ENCODE results near the gene PRKACA.
"Not testable (repeated sequence)": the region's sequence is repeated elsewhere in the genome, so short reads cannot be mapped to it uniquely, and the experiment has no call there.

Gene PRKACA

DNA sequence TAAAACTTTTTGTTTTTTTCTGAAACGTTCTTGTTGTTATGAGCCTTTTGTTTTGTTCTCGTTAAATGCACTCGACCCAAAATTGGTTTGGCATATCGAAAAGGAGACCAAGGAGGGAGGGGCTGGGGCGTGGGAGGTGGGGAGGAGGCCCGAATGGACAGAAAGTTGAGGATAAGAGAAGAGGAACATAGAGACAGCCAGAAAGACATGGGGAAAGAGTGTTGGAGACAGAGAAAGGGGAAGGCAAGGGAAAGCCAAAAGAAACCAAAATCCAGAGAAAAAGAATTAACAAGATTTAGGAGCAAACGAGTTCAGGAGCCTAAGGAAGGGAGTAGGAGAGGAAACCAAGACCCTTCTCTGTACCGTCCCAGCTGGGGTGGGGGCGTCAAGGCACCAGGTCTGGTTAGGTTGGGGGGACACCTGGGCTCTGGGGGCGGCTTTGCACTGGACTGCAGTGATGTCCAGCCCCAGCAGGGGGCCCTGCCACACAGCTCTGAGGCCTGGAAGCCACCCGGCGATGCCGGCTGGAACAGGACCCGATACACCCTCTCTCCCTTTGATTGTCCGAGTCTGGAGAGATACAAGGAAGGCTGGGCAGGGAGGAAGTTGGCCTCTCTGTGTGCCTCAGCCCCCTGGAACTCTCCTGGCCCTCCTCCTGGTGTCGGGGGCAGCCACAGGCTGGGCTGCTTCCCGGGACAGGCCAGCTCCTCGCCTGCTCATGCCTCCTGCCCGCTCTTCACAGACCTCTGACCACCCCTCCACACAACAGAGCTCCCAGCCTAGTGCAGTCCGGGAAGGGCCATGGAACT is 30.4 kb upstream of the PRKACA start:
- peak; percentile 45 for DNase-seq (ENCODE audit: low read depth)

DNA sequence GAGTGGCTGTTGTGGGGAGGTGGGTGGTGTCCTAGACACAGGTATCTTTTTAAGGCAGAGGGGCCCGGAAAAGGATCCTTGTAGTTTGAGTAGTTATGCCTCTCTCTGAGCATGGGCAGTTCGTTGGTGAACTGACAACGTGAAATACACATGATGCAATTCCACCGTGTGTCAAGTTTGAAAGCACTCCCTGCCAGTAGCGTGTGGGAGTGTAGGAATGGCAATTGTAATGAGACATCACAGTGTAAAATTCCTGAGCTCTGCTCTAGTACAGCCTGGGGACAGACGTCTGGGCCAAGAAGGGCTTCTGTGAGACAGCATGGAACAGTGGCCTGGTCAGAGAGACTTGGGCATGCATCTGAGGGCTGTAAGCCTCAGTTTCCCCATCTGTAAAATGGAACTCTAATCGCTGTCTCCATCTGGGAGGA is 29.2 kb upstream of the PRKACA start:
- peak; percentile 91 for DNase-seq (ENCODE audit: low read depth)

DNA sequence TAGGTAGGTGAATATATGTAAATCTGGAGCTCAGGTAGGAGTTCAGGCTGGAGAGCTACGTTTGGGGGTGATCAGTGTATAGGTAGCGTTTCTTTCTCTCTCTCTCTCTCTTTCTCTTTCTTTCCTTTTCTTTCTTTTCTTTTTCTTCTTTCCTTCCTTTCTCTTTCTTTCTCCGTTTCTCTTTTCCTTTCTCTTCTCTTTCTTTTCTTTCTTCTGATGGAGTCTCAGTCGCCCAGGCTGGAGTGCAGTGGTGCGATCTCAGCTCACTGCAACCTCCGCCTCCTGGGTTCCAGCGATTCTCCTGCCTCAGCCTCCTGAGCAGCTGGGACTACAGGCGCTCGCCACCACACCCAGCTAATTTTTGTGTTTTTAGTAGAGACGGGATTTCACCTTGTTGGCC is 28.6 kb upstream of the PRKACA start:
- DNase-seq (ENCODE audit: low read depth), result not testable (repeated sequence)

DNA sequence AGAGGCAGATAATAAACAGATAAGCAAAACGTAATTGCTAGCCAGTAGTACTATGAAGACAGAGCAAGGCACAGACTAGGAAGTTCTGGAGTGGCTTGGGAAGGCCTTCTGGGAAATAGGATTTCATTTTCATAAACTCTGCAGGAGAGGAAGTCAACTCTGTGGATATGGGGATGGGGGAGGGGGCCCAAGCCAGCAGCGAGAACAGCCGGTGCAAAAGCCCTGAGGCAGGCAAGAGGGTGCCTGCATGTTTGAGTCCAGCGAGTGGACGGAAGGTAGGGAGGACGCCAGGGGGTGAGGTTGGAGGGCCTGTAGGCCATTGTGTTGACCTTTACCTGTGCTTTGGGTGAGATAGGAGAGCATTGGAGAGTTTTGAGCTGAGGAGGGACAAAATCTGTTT is 27.8 kb upstream of the PRKACA start:
- no peak for DNase-seq (ENCODE audit: low read depth)

DNA sequence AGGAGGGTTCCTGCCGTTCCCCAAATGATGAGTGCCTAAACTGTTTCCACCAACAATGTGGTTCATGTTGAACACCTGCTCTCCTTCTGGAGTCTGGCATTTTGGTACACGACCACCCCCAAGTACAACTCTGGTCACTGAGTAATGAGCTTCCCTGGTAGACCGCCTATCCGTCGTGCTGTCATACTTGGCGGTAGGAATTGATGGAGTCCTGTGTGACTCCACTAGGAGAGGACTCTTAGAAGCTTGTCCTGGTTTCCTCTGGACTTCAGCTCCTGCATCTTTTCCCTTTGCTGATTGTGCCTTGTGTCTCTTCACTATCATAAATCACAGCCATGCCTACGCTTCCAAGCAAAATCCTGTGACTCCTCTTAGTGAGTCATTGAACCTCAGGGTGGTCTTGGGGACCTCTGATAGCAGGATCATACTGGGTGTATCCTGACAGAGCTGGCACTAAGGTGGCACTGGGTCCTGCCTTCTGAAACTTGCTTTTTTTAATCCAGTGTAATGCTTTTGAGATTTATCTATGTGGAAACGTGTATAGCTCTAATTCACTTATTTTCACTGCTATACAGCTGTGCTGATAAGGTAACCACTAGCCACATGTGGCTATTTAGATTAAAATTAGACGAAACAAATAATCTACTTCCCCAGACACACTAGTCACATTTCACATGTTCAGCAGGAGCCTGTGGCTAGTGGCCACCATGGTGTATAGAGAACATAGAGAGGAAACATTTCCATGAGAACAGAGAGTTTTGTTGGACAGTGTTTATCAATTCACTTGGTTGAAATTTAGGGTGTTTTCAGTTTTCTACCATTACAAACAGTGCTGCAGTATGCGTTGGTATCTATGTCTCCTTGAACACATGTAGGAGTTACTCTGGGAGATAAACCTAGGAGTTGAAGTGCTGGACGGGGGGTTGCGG is 25.0 kb upstream of the PRKACA start:
- DNase-seq (ENCODE audit: low read depth), result peak; percentile 29

DNA sequence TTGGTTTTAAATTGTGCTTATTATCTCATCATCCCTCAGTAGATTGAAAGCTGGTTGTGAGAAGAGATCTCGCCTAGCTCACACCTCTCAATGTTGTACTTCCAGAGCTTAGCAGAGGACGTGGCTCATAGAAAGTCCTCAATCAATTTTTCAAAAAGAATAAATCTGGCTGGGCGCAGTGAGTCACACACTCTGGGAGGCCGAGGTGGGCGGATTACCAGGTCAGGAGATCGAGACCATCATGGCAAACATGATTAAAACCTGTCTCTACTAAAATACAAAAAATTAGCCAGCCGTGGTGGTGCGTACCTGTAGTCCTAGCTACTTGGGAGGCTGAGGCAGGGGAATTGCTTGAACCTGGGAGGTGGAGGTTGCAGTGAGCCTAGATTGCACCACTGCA is 23.5 kb upstream of the PRKACA start:
- no peak for DNase-seq (ENCODE audit: low read depth)

DNA sequence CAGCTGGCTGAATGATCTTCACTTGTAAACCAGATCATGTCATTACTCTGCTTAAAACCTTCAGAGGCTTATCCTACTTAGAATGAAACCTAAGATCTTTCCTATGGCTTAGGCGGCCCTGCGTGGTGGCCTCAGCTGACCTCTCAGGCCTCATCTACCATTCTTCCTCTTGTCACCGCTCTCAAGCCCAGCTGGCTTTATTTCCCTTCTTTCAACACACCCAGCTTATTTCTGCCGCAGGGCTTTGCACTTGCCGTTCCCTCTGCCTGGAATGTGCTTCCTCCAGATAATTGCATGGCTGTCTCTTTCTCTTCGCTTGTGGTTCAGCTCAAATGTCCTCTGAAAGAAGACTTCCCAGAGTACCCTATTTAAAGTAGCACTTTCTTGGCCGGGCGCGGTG is 22.4 kb upstream of the PRKACA start:
- peak; percentile 26 for DNase-seq (ENCODE audit: low read depth)

DNA sequence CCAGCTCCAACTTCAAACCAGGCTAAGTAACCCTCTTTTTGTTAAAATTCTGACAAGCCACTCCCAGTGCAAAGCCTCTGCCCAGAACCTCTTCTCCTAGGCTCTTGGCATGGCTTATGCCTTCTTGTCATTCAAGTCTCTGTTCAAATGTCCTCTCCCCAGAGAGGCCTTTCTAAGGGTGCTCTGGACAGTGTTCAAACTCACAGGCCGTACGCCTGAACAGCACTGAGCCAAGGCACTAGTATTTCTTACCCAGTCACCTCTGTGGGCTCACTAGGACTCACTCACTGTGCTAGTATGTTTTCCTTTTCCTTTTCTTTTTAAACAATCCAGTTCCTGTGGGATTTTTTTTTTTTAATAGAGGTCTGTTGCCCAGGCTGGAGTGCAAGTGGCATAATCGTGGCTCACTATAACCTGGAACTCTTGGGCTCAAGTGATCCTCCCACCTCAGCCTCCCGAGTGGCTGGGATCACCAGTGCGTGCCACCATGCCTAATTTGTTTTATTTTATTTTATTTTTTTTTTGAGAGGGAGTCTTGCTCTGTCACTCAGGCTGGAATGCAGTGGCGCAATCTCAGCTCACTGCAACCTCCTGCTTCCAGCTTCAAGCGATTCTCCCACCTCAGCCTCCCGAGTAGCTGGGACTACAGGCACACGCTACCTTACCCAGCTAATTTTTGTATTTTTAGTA is 21.2 kb upstream of the PRKACA start:
- peak; percentile 53 for DNase-seq (ENCODE audit: low read depth)

DNA sequence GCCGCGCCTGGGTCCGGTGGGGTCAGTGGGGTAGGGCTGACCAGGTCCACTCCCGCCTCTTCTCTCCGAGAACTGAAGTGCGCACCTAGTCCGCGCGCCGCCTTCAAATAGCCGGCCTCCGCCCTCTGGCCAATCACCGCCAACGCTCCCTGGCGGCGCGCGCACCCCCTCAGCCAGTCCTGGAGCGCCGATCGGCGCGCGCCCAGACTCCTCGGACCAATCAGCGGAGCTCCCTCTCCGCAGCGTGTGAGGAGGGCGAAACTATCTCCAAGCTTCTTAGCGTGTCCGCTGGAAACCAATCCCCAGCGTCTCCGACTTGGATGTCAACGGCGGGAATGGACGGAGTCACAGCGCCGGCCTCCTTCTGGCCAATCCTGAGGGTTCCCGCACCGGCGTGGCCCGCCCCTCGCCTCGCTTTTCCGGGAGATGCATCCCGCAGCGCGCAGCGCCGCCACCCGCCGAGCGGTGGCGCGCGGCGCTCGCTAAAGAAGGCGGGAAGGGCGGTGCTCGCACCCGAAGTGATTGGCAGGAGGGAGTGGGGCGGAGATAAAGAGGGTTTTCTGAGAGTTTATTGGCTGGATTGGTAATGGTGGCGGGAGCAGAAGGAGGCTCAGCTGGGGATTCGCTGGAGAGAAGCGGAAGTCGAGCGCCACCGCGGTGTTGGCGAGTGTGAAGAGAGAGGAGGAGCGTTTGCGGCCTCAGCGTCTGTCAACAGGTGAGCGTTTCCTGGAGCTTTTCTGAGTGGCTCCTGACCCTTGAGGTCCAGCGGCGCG is 19.1 kb upstream of the PRKACA start, which contains the start of gene ASF1B:
ASF1B (minus strand) TSS at position 81 of the 773 bp plus-strand sequence. CDS start 133 bp downstream, outside the sequence.
- peak; percentile 100 for DNase-seq (ENCODE audit: low read depth)

DNA sequence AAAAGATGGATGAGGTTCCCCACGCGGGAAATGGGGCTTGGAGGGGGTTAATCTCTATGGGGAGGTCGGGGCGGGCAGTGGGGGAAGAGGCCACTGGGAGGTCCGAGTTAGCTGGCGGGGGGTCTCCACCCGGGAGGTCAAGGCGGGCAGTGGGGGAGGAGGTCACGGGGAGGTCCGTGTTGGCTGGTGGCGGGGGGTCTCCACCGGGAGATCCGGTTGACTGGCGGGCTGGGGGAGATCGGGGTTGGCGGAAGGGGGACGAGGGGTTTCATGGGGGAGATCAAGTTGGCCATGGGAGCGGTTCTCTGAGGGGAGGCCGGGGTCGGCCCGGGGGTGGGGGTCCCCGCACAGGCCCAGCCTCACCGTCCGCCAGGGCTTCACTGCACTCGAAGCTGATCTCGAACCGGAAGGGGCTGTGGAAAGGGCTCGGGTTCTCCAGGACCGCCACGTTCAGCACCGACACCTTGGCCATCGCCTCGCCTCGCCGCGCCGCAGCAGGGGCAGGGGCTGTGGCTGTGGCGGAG is 18.5 kb upstream of the PRKACA start:
- DNase-seq (ENCODE audit: low read depth), result no peak

DNA sequence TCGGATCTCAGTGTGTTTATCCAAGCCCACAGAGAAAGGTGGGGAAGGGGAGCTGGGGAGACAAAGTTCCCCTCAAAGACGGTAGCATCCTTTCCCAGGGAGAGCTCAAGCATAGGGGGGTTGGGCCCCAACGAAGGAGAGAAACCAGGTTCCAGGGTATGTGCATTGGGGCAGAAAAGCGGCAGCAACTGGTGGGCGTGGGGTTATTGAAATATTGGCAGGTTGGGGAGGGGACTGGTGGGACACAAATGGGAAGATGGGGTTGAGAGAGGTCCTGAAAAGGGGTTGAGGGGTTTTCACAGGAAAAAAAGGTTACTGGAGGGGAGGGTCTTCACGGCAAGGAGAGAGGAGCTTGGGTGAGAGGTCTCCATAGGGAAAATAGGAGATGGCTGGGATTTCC is 17.8 kb upstream of the PRKACA start:
- no peak for DNase-seq (ENCODE audit: low read depth)

DNA sequence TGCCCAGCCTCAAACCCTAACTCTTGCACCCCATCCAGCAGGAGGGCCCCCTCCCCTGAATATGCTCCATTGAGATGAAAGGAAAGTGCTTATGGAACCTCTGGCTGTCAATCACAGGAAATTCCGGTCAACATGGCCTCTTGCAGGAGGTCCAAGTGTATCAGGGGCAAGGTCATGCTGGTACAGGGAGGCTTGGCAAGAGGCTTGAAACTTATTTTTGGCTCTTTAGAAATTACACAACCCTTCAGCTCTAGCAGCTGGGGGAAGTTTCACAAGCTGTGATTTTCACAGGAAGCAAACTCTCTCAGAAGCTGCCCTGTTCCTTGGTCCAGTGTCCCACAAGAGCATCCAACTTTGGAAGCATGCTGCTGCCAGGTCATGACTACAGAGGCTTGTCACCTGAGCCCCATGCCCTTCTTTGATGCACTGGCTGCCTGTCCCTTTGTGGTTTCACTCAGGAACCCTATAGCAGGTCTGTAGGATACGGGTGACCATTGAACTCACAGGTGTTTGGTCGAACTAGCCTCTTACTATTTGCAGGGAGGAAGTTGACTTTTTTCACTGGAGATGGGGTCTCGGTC is 10.5 kb upstream of the PRKACA start:
- peak; percentile 47 for DNase-seq (ENCODE audit: low read depth)

DNA sequence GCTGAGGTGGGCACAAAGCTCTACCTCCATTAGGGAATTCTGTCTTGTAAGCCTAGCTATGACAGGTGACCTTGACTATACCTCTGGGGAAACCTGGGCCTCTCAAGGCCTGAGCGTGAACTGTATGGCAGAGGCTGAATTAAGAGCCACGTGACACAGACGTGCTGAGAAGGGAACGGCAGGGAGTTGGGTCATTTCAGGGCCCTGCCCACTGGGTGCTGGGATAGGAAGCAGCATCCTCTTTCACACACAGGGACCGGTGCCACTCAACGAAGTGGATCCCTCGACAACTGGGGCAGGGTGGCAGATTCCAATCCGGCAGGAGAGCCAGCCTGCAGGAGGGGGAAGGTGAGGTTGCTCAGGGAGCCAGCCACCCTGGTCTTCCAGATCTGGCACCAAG is 9.6 kb upstream of the PRKACA start:
- no peak for DNase-seq (ENCODE audit: low read depth)

DNA sequence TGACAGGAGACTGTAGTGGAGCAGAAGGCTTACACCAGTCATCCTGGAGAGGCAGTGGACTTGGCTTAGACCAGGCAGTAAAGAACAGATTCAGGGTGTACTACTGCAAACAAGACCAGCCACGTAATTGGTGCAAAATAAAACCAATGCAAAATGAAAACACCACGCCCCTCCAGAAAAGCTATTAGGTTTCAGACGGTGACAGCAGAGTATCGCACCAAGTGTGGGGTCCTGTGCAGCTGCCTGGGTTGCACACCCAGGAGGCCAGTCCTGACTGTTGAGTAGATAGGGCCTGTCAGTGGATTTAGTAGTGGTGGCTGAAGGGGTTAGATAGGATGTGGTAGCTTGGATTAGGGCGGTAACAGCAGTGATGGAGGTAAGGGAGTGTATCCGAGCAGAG is 5.4 kb upstream of the PRKACA start:
- DNase-seq (ENCODE audit: low read depth), result no peak

DNA sequence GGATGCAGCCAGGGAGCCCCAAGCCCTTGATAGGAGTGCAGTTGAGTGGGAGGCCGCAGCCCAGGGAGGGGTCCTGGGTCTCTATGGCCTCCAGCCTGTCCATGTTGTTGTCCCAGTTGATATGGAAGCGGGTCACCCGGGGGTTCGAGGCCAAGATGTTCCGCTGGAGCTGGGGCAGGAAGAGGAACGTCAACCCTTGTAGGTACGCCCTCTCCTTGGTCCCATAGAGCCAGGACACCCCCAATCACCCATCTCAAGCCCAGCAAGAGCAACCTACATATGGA is 2.9 kb upstream of the PRKACA start:
- DNase-seq (ENCODE audit: low read depth), result no peak

DNA sequence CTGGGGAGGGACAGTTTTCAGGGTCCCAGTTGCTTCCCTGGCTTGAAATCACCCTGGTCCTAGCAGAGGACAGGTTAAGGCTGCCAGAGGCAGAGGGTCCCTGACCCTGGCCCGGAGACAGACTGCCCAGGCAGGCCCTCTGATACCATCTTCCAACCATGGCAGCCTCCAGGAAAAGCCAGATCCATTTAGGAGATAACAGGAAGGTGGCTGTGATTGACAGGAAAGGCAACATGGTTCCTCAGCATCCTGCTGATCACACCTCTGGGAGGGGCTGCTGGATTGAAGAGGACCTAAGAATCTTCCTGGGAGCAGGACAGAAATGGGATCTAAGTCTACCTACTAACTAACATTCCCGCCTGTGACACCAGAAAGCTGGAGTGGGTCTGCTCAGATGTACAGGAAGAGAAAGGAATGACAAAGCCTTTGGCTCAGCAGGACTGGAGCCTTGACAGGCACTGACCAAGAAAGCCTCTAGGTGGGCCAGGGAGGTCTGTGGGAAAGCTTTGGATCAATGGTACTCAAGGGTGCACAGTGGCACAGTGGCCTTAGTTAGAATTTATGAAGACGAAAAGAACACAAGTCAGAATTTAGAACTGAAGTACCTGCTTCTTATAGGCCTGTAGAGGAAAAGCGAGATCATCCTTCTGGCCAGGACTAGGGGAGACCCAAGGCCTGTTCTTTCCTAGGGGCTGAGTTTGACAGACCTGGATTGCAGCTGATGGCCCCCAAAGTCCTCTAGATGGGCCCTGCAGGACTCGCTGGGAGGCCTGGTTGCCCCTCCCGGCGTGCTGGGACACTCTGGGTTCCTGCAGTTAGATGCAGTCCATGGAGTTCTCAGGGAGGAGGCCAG is 2.3 kb upstream of the PRKACA start:
- DNase-seq (ENCODE audit: low read depth), result no peak

DNA sequence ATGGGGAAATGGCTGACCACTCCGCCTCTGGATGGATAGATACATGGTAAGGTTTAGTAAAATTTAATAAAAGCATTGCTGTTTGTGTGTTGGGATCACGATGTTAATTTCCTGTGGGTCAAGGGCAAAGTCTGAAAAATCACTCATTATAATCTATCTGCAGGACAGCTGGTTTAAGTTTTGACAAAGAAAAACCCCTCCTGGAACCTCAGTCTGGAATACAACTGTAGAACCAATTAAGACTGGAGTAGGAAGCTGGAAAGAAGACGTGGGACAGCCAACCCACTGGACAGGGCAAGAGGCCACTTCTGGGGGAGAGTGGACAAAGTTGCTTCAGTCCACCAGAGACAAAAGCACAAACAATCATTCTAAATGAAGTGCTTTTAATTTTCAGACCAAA is 1.6 kb upstream of the PRKACA start:
- no peak for DNase-seq (ENCODE audit: low read depth)

DNA sequence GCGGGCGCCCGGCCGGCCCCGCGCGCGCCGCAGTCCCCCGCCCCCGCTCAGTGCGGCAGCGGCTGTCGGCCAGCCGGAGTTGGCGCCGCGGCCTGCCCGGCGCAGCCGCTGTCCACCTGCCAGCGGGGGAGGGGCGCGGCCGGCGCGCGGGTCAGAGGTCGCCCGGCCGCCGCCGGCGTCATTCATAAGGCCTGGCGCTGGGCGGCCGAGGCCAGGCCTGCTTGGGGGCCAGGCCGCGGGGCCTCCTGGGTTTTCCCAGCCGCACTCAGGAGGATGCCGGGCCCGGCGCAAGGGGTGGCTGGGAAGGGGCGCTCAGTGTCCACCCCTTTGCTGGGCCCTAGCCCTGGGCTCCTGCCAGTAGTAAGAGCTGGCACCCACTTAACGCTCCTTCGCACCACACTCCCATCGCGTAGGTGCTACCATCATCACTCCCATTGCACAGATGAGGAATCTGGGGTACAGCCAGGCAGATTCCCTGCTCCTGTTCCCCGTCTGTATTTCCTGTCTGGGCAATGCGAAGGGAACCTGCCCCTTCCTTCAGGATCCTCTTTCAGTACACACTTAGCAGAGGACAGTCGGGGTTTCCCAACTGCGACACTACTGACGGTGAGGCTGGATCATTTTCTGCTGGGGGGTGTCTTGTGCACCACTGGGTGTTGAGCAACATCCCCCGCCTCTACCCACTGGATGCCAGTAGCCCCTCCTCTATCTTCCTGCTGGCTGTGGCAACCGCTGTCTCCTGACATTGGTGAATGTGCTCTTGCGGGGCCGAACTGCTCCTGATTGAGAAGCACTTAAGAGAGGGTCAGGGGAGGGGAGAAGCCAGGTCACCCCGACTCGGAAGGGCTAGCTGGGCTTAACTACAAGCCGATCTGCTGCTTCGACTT is 846 bp upstream of the PRKACA start:
- peak; percentile 86 for DNase-seq (ENCODE audit: low read depth)

DNA sequence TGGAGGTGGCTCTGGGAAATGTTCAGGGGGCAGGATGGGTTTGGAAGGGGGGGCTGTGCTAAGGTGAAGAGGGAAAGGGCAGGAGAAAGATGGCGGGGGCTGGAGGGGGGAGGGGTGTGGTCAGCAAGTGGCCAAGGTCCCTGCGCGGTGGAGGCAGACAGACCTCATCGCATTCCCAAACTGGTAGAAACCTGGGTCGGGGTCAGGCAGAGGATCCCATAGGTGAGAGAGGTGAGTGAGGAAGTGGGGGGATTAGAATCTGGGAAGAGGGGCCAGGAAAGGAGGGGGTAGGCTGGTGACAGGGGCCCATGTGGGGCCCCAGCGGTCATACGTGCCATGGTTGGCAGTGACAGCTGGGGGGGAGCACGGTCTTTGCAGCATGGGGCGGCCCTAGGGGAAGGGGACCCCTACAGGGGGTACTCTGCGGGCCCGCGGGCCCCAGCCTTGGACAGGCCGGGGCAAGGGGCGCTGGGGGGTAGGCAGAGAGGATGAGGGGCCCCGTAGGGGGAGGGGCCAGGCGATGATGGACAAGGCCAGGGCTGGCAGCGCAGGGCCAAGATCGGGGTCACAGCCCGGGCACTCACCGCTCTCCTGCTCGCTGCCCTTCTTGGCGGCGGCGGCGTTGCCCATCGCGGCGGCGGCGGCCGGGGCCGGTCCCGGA is 514 bp downstream of the PRKACA start:
- no peak for DNase-seq (ENCODE audit: low read depth)
